ENCODE data around the gene SCYL2.
A peak's percentile ranks its signal among the peaks of the same experiment; 100 is the strongest.
"Not testable (repeated sequence)": the region's sequence is repeated elsewhere in the genome, so short reads cannot be mapped to it uniquely, and the experiment has no call there.

Gene SCYL2

DNA sequence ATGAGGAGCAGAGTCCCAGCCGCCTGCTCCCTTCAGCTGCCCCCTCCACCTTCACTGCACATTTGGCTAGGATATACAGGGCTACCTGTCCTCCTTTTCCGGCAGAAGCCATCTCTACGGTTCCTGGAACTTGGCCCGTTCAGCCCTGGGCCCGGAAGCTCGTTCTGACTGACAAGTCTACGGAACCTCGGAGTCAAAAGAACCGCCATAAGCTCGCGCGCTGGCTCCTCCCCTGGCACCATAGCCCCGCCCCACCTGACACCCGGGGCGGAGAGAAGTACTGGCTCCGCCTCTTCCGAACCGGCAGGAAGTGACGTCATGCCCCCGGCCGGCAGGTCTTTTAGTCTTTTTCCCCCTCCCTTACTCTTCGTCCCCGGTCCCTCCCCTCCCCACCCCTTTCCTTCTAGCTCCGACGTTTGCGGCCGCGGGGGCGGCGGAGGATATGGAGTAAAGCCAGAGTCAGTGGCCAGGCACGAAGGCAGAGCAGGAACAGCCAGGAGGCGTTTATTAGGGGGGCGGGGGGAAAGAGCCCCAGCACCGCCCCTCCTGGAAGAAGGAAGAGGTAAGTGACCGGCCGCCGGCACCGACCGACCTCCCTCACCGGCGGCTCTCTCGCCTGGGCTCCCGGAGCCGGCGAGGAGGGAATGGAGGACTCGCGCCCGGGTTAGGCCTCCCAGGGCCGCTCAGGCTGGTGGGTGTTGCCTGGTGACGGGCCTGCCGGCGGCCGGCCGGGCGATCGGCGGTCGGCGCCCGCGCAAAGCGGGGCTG is at the start of gene SCYL2, which contains the start of gene DEPDC4:
SCYL2 (plus strand) TSS at position 343 of the 768 bp plus-strand sequence. CDS start 15,794 bp downstream, outside the sequence.
DEPDC4 (minus strand) TSS at position 245 of the 768 bp plus-strand sequence; CDS start at position 242, 3 bp downstream.
- DNase-seq, result peak; percentile 99

DNA sequence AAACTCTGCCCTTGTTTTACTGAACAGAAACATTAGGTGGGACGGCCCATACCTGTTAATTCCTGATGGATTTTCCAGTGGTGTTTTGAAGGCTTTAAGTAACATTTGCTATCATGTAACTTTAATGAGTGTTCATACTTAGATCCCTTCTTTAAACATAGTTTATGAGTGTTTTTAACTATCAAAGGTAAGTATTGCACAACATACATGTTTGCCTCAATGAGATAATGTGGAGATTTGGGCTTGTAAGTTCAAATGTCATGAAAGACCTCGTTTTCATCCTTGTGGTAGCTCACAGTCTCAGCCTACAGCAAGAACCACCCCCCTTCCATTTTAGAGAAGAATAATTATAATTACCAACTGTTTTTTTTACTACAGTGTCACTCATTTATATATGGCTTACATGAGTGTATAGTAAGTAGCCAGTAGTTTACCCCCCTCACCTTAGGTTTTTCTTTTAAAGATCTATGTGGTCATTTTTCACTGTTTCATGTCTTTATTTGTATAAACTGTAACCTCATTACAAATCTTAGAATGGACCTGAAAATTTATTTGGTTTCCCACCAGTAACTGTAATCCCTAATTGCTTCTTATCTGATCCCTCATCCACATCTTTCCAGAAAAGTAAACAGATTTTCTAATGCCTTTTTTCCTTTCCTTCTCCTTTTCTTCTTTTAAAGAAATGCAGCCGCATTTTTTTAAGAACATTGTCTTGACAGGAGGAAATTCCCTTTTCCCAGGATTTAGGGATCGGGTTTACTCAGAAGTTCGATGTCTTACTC is 47.5 kb upstream of the SCYL2 start:
- no peak for DNase-seq

GRCh38 chr12:100221523-100221922 is 45.5 kb upstream of the SCYL2 start:
- no peak for DNase-seq

- not testable (repeated sequence) for DNase-seq
Measured at GRCh38 chr12:100222173-100222572, 44.8 kb upstream of the SCYL2 start.

- DNase-seq, result no peak
Measured at GRCh38 chr12:100225491-100225890, 41.5 kb upstream of the SCYL2 start.

DNA sequence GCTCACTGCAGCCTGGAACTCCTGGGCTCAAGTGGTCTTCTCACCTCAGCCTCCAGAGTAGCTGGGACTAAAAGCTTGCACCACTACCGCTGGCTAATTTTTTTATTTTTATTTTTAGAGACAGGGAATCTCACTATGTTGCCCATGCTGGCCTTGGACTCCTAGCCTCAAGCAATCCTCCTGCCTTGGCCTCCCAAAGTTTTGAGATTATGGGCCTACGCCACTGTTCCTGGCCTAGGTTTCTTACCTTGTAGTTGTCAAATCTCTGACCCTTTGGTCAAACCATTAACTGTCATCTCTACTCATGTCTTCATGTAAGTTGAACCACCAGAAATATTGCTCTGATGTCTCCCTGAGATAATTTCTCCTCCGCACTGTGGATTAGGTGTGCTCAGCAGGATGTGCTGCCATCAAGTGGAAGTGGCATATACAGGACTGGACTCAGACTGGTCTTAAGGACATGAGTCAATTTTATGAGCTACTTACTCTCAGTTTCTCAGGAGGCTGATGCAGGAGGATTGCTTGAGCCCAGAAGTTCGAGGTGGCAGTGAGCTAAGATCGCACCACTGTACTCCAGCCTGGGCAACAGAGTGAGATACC is 37.8 kb upstream of the SCYL2 start:
- DNase-seq, result no peak

GRCh38 chr12:100229876-100230275 is 37.1 kb upstream of the SCYL2 start:
- DNase-seq, result peak; percentile 14

GRCh38 chr12:100231873-100232272 is 35.1 kb upstream of the SCYL2 start:
- DNase-seq, result not testable (repeated sequence)

DNA sequence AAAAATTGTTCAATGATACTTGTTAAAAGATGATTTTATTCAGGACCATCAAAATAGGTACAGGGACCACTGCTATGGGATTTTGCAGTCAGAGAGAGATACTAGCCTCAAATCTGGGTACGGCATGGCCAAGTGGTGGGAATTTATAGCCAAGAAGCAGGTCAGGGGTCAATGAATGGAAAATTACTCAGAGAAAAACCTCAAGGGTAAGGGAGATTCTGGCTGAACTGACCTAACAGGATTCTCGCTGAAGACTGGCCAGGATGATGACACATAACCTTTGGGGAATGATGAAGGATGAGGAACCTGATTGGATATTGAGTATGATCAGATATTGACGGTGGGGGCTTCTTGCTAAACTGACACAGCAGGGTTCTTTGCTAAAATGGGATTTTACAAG is 32.8 kb upstream of the SCYL2 start:
- peak; percentile 11 for DNase-seq

DNA sequence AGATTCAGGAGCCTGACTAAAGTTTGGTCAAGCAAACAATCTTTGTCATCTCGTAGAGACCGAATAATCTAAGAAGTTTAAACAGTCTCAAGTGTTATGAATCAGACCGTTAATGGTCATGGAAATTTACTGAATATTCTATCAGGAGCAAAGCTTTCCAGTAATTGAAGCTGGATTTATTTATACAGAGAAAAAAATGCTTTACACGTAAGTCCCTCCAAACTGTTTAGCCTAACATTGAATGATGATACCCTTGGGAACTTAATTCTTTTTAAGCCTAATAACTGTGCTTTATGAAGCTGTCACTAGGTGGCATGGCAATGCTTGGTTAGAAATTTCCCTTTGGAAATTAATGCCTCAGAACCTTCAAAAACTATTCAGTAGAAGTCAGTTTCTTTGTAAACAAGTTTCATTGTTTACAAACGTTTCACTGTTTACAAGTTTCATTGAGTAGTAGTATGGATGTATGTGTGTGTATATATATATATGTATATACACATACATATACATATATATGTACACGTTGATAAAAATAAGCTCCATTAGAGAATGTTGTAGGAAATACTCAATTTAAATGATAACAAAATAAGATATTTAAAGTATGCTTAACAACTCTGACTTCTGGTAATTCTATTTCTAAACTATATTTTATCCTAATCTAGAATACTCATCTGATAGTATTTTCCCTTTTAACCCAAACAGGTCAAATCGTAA is 32.2 kb upstream of the SCYL2 start:
- DNase-seq, result peak; percentile 54

GRCh38 chr12:100238801-100239200 is 28.2 kb upstream of the SCYL2 start:
- no peak for DNase-seq

GRCh38 chr12:100239589-100239988 is 27.4 kb upstream of the SCYL2 start:
- no peak for DNase-seq

DNA sequence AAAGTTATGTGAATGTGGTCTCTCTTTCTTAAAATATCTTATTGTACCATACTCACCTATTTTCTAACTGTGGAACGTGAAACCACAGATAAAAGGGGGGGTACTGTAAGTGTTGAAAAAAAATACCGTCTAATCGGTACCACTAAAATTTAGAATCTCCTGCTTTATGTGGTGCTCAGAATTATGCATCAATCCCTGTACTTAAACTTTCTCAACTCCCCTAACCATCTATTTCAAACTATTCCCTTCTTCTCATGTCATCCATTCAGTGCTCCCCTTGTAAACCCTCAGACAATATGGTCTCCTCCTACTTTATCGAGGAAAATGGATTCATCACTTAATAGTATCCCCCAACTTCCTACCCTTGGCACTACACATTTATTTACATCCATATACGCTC is 23.8 kb upstream of the SCYL2 start:
- no peak for DNase-seq

DNA sequence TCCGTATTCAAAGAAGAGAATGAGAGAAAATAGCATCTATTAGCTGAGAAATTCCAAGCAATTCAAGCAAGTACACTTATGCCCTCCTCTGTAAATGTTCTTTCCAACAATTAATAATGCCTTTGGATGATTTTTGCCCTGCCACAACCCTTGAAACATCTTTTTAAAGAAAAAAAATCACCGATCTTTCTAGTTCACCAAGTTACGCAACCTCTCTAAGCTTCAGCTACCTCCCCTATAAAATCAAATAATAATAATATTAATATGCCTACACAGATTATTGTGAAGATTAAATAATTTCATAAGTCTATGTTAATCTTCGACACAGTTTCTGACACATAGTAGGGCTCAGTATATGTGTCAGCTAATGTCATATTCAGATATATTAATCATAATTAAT is 19.2 kb upstream of the SCYL2 start:
- no peak for DNase-seq

DNA sequence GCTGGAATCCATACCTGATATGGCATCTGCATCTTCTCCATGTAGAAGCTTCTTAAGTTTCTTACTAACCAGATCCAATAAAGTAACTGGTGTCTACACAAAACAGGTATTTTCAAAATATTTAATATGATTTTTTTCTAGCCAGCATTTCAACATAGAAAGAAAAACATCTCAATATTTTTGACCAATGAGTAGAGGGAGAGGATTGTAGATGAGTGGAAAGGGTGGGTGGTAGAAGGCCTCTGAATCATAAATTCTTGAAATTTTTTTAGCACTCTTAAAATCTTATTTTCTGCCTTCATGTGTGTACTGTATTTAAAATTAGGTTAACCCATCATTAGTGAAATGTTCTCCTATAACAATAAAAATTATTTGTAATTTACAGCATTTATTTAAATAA is 18.1 kb upstream of the SCYL2 start:
- DNase-seq, result no peak

- DNase-seq, result no peak
Measured at GRCh38 chr12:100249941-100250340, 17.0 kb upstream of the SCYL2 start.

GRCh38 chr12:100251917-100252316 is 15.1 kb upstream of the SCYL2 start:
- no peak for DNase-seq

GRCh38 chr12:100253437-100253836 is 13.5 kb upstream of the SCYL2 start:
- DNase-seq, result no peak

DNA sequence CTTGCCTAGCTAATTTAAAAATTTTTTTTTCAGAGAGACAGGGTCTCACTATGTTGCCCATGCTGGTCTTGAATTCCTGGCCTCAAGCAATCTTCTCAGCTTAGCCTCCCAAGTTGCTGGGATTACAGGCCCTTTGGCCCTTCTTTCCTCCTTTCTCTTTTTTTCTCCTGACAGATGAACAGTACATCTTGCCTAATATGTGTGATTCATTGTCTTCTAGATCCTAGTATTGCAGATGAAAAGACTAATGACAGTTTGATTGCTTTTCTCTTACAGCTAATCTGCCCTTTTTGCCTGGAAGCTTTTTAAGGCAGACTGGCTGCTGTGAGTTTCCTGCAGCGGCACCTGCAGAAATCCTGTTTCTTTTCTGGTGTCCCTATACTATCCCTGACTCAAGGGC is 12.1 kb upstream of the SCYL2 start:
- DNase-seq, result no peak

DNA sequence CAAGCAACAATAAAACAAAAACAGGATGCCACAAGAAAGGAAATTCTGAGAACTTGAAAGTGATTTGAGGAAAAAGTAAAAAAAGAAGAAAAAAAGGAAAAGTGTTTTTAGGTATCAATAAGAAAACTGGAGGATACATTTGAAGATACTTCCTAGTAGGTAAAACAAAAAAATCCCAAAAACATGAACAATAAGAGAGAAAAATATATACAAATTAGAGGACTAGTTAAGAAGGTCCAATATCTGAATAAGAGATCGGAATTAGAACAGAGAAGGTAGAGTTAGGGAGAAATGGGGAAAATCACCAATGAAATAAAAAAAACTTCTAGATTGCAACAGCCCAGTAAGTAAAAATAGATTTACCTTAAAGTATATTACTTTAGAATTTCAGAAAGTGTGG is 8.8 kb upstream of the SCYL2 start:
- DNase-seq, result no peak

GRCh38 chr12:100263131-100263530 is 3.8 kb upstream of the SCYL2 start:
- DNase-seq, result no peak

- DNase-seq, result not testable (repeated sequence)
Measured at GRCh38 chr12:100265107-100265506, 1.9 kb upstream of the SCYL2 start.
